ENCODE results near the gene NOL4L.

- TF ChIP-seq CTCF (IDR thresholded peaks at IDR 0.05; ENCODE audit: poor library complexity) (peak; percentile 6), EZH2 (IDR thresholded peaks at IDR 0.05; ENCODE audit: borderline replicate concordance) (no peak)
Measured at GRCh38 chr20:32439132-32439829, 145.9 kb downstream of the NOL4L start.
